Measurements from ENCODE around the gene ATRIP. TPM values are rescaled to one million over a fixed set of nuclear protein-coding genes. Genes with fewer than 3 reads are reported as not detected.
"Not testable (repeated sequence)": the region's sequence is repeated elsewhere in the genome, so short reads cannot be mapped to it uniquely, and the experiment has no call there.

The ATRIP gene
- total RNA-seq, 1 experiment from 2014 or later, result 12.5 TPM

- DNase-seq, result peak; percentile 93
- peak; percentile 46 for TF ChIP-seq CTCF (IDR thresholded peaks at IDR 0.05; ENCODE audit: unreplicated experiment)
- Mint-ChIP-seq H3K4me1 (ENCODE audit: low read depth, unreplicated experiment) (peaks cover 12% of the 10 kb centered on the region), H3K36me3 (ENCODE audit: insufficient read depth, unreplicated experiment) (peaks cover 30% of the 10 kb centered on the region), H3K9me3 (ENCODE audit: low read depth, unreplicated experiment) (no peaks in the 10 kb centered on the region), H3K4me3 (ENCODE audit: low read depth, unreplicated experiment) (peak overlapping the region; percentile 96), H3K27ac (ENCODE audit: unreplicated experiment) (peak overlapping the region; percentile 99), H3K27me3 (ENCODE audit: unreplicated experiment) (no peaks in the 10 kb centered on the region)
- no TSS peak for BruUV-seq (replicated peaks)
- intact Hi-C loops (cut with micrococcal nuclease; ENCODE audit: unreplicated experiment), result loop anchor here (2.0 kb wide), 1 partner anchor 34 kb away; no protein-coding TSS in a partner anchor
- CTCF ChIA-PET, result interaction anchor here (0.6 to 2.2 kb wide), 7 partner anchors 23 to 343 kb away, joined by 3 to 16 read pairs (median 5); partner anchors contain the start of gene SLC26A6
Measured at GRCh38 chr3:48472923-48473616, 26.5 kb downstream of the ATRIP start.

- no peak for TF ChIP-seq CTCF (IDR thresholded peaks at IDR 0.05; ENCODE audit: unreplicated experiment)
- Mint-ChIP-seq H3K4me3 (ENCODE audit: low read depth, unreplicated experiment) (peak overlapping the region; percentile 96), H3K4me1 (ENCODE audit: low read depth, unreplicated experiment) (peaks cover 8% of the 10 kb centered on the region), H3K27me3 (ENCODE audit: unreplicated experiment) (no peaks in the 10 kb centered on the region), H3K9me3 (ENCODE audit: low read depth, unreplicated experiment) (no peaks in the 10 kb centered on the region), H3K27ac (ENCODE audit: unreplicated experiment) (peak overlapping the region; percentile 99), H3K36me3 (ENCODE audit: insufficient read depth, unreplicated experiment) (peaks cover 25% of the 10 kb centered on the region)
- no peak for DNase-seq
- no TSS peak for BruUV-seq (replicated peaks)
- CTCF ChIA-PET, result interaction anchor here (0.6 to 2.2 kb wide), 7 partner anchors 23 to 342 kb away, joined by 3 to 16 read pairs (median 5); partner anchors contain the start of gene SLC26A6
- intact Hi-C loops (cut with micrococcal nuclease; ENCODE audit: unreplicated experiment), result loop anchor here (2.0 kb wide), 1 partner anchor 33 kb away; no protein-coding TSS in a partner anchor
Measured at GRCh38 chr3:48473617-48473952, 27.0 kb downstream of the ATRIP start.

GRCh38 chr3:48474031-48474430 lies 27.5 kb downstream of the ATRIP start:
- intact Hi-C loops (cut with micrococcal nuclease; ENCODE audit: unreplicated experiment); H3K9me3 Mint-ChIP-seq (ENCODE audit: low read depth, unreplicated experiment); BruUV-seq (replicated peaks); H3K27me3 Mint-ChIP-seq (ENCODE audit: unreplicated experiment); H3K4me3 Mint-ChIP-seq (ENCODE audit: low read depth, unreplicated experiment); DNase-seq; H3K4me1 Mint-ChIP-seq (ENCODE audit: low read depth, unreplicated experiment); H3K27ac Mint-ChIP-seq (ENCODE audit: unreplicated experiment): not testable (repeated sequence)
- H3K36me3 Mint-ChIP-seq (ENCODE audit: insufficient read depth, unreplicated experiment), result peaks cover 21% of the 10 kb centered on the region
- CTCF ChIA-PET, result interaction anchor here (1.3 to 2.2 kb wide), 4 partner anchors 31 to 162 kb away, joined by 3 to 16 read pairs (median 4); partner anchors contain the start of gene SLC26A6

GRCh38 chr3:48474619-48475018 lies 28.1 kb downstream of the ATRIP start:
- H3K4me1 Mint-ChIP-seq (ENCODE audit: low read depth, unreplicated experiment), result peaks cover 8% of the 10 kb centered on the region
- peak overlapping the region; percentile 24 for H3K27ac Mint-ChIP-seq (ENCODE audit: unreplicated experiment)
- no peaks in the 10 kb centered on the region for H3K9me3 Mint-ChIP-seq (ENCODE audit: low read depth, unreplicated experiment)
- no peak for DNase-seq
- TF ChIP-seq CTCF (IDR thresholded peaks at IDR 0.05; ENCODE audit: unreplicated experiment), result no peak
- BruUV-seq (replicated peaks), result no TSS peak
- no peaks in the 10 kb centered on the region for H3K27me3 Mint-ChIP-seq (ENCODE audit: unreplicated experiment)
- intact Hi-C loops (cut with micrococcal nuclease; ENCODE audit: unreplicated experiment), result no loop called here
- H3K4me3 Mint-ChIP-seq (ENCODE audit: low read depth, unreplicated experiment), result no peak overlapping the region
- H3K36me3 Mint-ChIP-seq (ENCODE audit: insufficient read depth, unreplicated experiment), result peaks cover 16% of the 10 kb centered on the region
- CTCF ChIA-PET, result no interaction called here

GRCh38 chr3:48475188-48475587 lies 28.7 kb downstream of the ATRIP start:
- Mint-ChIP-seq H3K4me3 (ENCODE audit: low read depth, unreplicated experiment) (no peak overlapping the region), H3K27me3 (ENCODE audit: unreplicated experiment) (no peaks in the 10 kb centered on the region), H3K36me3 (ENCODE audit: insufficient read depth, unreplicated experiment) (peaks cover 16% of the 10 kb centered on the region), H3K27ac (ENCODE audit: unreplicated experiment) (no peak overlapping the region), H3K9me3 (ENCODE audit: low read depth, unreplicated experiment) (no peaks in the 10 kb centered on the region), H3K4me1 (ENCODE audit: low read depth, unreplicated experiment) (peaks cover 8% of the 10 kb centered on the region)
- BruUV-seq (replicated peaks), result no TSS peak
- CTCF ChIA-PET, result no interaction called here
- intact Hi-C loops (cut with micrococcal nuclease; ENCODE audit: unreplicated experiment), result no loop called here
- DNase-seq, result no peak
- no peak for TF ChIP-seq CTCF (IDR thresholded peaks at IDR 0.05; ENCODE audit: unreplicated experiment)
